Kidney (tissue), 14 donors: Measurements from ENCODE around the gene CENPQ. TPM values are rescaled to one million over a fixed set of nuclear protein-coding genes. Genes with fewer than 3 reads are reported as not detected.

Source experiments
- DNase-seq, 5 donors: peaks; one replicate each; pipeline ENCODE4 v3.0.0-alpha.2; 2013 to 2020
- FAIRE-seq: peaks from 2 replicates; lab custom pipeline; 2012; peaks lifted over from hg19 to GRCh38; lab: Jason Lieb, UNC
- H3K27ac ChIP-seq, 2 donors: one replicate each; pipeline ENCODE4 v1.7.0; 2013; ENCODE audit warnings: low read depth in 2 of 2, low read length in 2 of 2, inconsistent platforms in 1 of 2
- H3K27me3 ChIP-seq: one replicate; pipeline ENCODE4 v1.7.1; 2013; ENCODE audit warnings: low read length, inconsistent platforms; ENCODE audit not compliant: control insufficient read depth, insufficient read depth
- H3K36me3 ChIP-seq, 3 donors: one replicate each; pipeline versions ENCODE4 v1.7.0 to v1.7.1; 2013; ENCODE audit warnings: low read length in 3 of 3, control low read depth in 1 of 3, inconsistent platforms in 1 of 3; ENCODE audit not compliant: insufficient read depth in 3 of 3, control insufficient read depth in 2 of 3
- H3K4me1 ChIP-seq, 3 donors: one replicate each; pipeline versions ENCODE4 v1.7.0 to v1.7.1; 2013; ENCODE audit warnings: low read length in 3 of 3, inconsistent platforms in 1 of 3, low read depth in 1 of 3; ENCODE audit not compliant: control insufficient read depth in 2 of 3, insufficient read depth in 2 of 3
- H3K4me3 ChIP-seq, 3 donors: one replicate each; pipeline versions ENCODE4 v1.7.0 to v1.8.1; 2013; ENCODE audit warnings: low read length in 3 of 3, control low read depth in 1 of 3, inconsistent platforms in 1 of 3
- H3K9ac ChIP-seq, 3 donors: one replicate each; pipeline versions ENCODE4 v1.7.0 to v1.7.1; 2013; ENCODE audit warnings: low read length in 3 of 3, control low read depth in 1 of 3, inconsistent platforms in 1 of 3
- H3K9me3 ChIP-seq, 3 donors: one replicate each; pipeline versions ENCODE4 v1.7.0 to v1.7.1; 2013; ENCODE audit warnings: low read length in 3 of 3, control low read depth in 1 of 3, inconsistent platforms in 1 of 3; ENCODE audit not compliant: control insufficient read depth in 2 of 3, insufficient read depth in 1 of 3
- CTCF ChIP-seq: IDR thresholded peaks from 3 replicates; pipeline ENCODE4 v1.5.1; 2012; ENCODE audit warnings: mild to moderate bottlenecking, moderate library complexity, borderline replicate concordance; ENCODE audit not compliant: insufficient read depth; ENCODE audit errors: extremely low read depth
- intact Hi-C: fragments of 100-400 bp; cut with DNase I; formaldehyde crosslinking; loops from one replicate; pipeline ENCODE4 v1.11.1; 2022
- polyA plus RNA-seq: library from polyadenylated mRNA; stranded (reverse); fragments of 350-450 nt; fragmentation: Illumina TruSeq; extraction: RNeasy Lipid Tissue Mini Kit (QIAGEN cat#74804); gene quantifications from one replicate; pipeline ENCODE4 v1.2.3, GENCODE V29; 2014; ENCODE audit warnings: low read depth, low replicate concordance; ENCODE audit not compliant: insufficient read depth
- total RNA-seq: library from RNA; stranded (reverse); fragmentation: NEBNext Ultra II Directional; extraction: Animal tissue kit (Norgen Biotek cat#: 25700); gene quantifications from one replicate; pipeline ENCODE4 v1.2.1, GENCODE V29; 2021
- donor health status: control.
- donor health status: control.
- donor health status: control.
- donor health status: control.
- donor health status: control.
- donor health status: DM: yes; HTN: yes; CAD: no.
- donor health status: Normal renal cell carcinoma (clear cell type).

CENPQ gene
- total and polyA plus RNA-seq, 2 donors from 2014 or later, result 3.9 to 4.2 TPM

- H3K4me3 ChIP-seq, result no peak overlapping the region
- H3K9ac ChIP-seq, result no peak overlapping the region
- no peaks in the 10 kb centered on the region for H3K36me3 ChIP-seq
- no peak for TF ChIP-seq CTCF
- H3K4me1 ChIP-seq, result no peaks in the 10 kb centered on the region
- H3K27me3 ChIP-seq, result no peaks in the 10 kb centered on the region
- no peaks in the 10 kb centered on the region for H3K9me3 ChIP-seq
- no peak for FAIRE-seq
- no peak for DNase-seq
- intact Hi-C loops, result no loop called here
- H3K27ac ChIP-seq, result no peak overlapping the region
Observed at GRCh38 chr6:49527320-49527719, 64.2 kb downstream of the CENPQ start.

DNA sequence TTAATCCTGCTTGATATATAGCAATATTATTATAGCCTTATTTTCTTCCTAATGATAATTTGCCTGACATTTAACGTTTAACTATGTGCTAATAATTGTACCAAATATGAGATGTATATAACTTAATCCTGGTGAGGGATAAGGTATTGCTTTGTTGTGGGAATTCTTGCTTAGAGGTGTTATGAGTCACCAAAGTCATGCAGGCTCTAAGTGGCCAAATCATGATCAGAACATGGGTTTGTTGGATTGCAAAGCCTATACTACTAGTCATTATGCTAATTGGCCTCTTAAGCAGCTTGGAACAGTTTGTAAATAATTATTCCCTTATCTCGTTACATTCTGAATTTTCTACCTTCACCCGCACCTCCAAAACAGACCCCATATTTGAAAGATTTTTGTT, 65.4 kb downstream of the CENPQ start:
- no peaks in the 10 kb centered on the region for H3K36me3 ChIP-seq
- H3K4me1 ChIP-seq, result no peaks in the 10 kb centered on the region
- no peak for TF ChIP-seq CTCF
- intact Hi-C loops, result no loop called here
- no peak overlapping the region for H3K4me3 ChIP-seq
- no peak for DNase-seq
- no peak for FAIRE-seq
- no peaks in the 10 kb centered on the region for H3K9me3 ChIP-seq
- H3K27me3 ChIP-seq, result no peaks in the 10 kb centered on the region
- no peak overlapping the region for H3K9ac ChIP-seq
- H3K27ac ChIP-seq, result no peak overlapping the region

DNA sequence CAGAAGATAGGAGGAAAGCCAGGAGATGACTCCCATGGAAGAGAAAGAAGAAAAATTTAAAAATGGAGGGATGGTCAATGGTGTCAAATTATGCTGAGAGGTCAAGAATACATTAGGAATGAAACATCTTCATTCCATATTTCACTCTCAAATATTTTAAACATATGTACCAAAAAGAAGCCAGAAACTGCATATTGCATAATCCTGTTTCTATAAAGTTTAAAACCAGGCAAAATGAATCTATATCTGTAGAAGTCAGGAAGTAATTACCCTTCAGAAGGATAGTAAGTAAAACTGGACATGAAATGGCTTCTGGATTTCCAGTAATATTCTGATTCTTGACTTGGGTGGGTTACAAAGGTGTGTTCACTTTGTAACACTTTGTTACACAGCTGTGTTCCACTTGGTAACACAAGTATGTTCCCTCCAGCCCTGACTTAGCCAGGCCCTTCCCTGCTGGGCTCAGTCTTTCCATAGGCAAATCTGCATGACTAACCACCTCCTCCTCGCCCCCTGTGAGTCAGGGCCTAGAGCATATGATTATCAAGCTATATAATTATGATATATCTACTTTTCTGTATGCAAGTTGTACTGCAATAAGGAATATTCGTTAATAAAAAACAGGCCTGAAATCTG, 67.1 kb downstream of the CENPQ start:
- no peak overlapping the region for H3K4me3 ChIP-seq
- H3K9ac ChIP-seq, result no peak overlapping the region
- H3K36me3 ChIP-seq, result no peaks in the 10 kb centered on the region
- no peak for TF ChIP-seq CTCF
- FAIRE-seq (no peak), DNase-seq (no peak)
- H3K9me3 ChIP-seq, result no peaks in the 10 kb centered on the region
- intact Hi-C loops, result no loop called here
- no peaks in the 10 kb centered on the region for H3K27me3 ChIP-seq
- H3K27ac ChIP-seq, result no peak overlapping the region
- H3K4me1 ChIP-seq, result no peaks in the 10 kb centered on the region
